Pons (tissue), 1 donor: ENCODE data around the gene ZNF141.
"Not testable (repeated sequence)": the region's sequence is repeated elsewhere in the genome, so short reads cannot be mapped to it uniquely, and the experiment has no call there.

Source experiments
- DNase-seq: peaks from one replicate; pipeline ENCODE4 v3.0.0-alpha.2; 2016; ENCODE audit warnings: low spot score

The ZNF141 gene

GRCh38 chr4:337143-337931 is at the start of gene ZNF141:
Gene ZNF141, plus strand, starts transcription at chr4:337814. Its CDS starts 170 bp downstream, at chr4:337984.
- DNase-seq, result peak; percentile 99

- DNase-seq, result no peak
Measured at GRCh38 chr4:288891-289290, 48.7 kb upstream of the ZNF141 start.

GRCh38 chr4:294732-295131 is 42.9 kb upstream of the ZNF141 start:
- no peak for DNase-seq

- DNase-seq, result no peak
Measured at GRCh38 chr4:302381-302780, 35.2 kb upstream of the ZNF141 start.

GRCh38 chr4:304516-304915 is 33.1 kb upstream of the ZNF141 start:
- DNase-seq, result not testable (repeated sequence)

- DNase-seq, result peak; percentile 24
Measured at GRCh38 chr4:304969-305680, 32.5 kb upstream of the ZNF141 start, which contains the start of gene ZNF732. Gene ZNF732, minus strand, starts transcription at chr4:305474. Its CDS starts 164 bp downstream, at chr4:305310.

GRCh38 chr4:306551-306961 is 31.1 kb upstream of the ZNF141 start:
- no peak for DNase-seq

GRCh38 chr4:309807-310206 is 27.8 kb upstream of the ZNF141 start:
- no peak for DNase-seq

- no peak for DNase-seq
Measured at GRCh38 chr4:314296-314903, 23.2 kb upstream of the ZNF141 start.

- no peak for DNase-seq
Measured at GRCh38 chr4:328729-329128, 8.9 kb upstream of the ZNF141 start.

GRCh38 chr4:335515-335914 is 2.1 kb upstream of the ZNF141 start:
- peak; percentile 1 for DNase-seq

- peak; percentile 23 for DNase-seq
Measured at GRCh38 chr4:336099-336892, 1.3 kb upstream of the ZNF141 start.

GRCh38 chr4:336893-337142 is 796 bp upstream of the ZNF141 start:
- peak; percentile 19 for DNase-seq

GRCh38 chr4:337932-338758 is 531 bp downstream of the ZNF141 start:
- peak; percentile 8 for DNase-seq

- DNase-seq, result no peak
Measured at GRCh38 chr4:338759-339097, 1.1 kb downstream of the ZNF141 start.

- no peak for DNase-seq
Measured at GRCh38 chr4:340011-340410, 2.4 kb downstream of the ZNF141 start.

- DNase-seq, result no peak
Measured at GRCh38 chr4:373062-373839, 35.6 kb downstream of the ZNF141 start.

GRCh38 chr4:374298-375160 is 36.9 kb downstream of the ZNF141 start:
- DNase-seq, result no peak

GRCh38 chr4:384311-385010 is 46.8 kb downstream of the ZNF141 start:
- DNase-seq, result no peak
